A549 (cell line): ENCODE results near the gene TXNRD2.

Experiments used
- BHLHE40 ChIP-seq: IDR thresholded peaks from 2 replicates; pipeline ENCODE4 v1.6.1; 2012; ENCODE audit warnings: low read depth, low read length, inconsistent platforms
- CHD4 ChIP-seq: fragments of 200-600 bp; sonication (generic); IDR thresholded peaks from 2 replicates; pipeline ENCODE4 v1.6.1; 2016; ENCODE audit warnings: antibody characterized with exemption, mild to moderate bottlenecking, borderline replicate concordance
- ELK1 ChIP-seq: fragments of 150-350 bp; IDR thresholded peaks from 2 replicates; pipeline ENCODE4 v1.6.1; 2014; ENCODE audit warnings: low read depth, mild to moderate bottlenecking, low read length
- JUN ChIP-seq, 2 experiments: fragments of >200 bp; sonication (Bioruptor Twin); formaldehyde crosslinking; IDR thresholded peaks; 2 replicates in 1 of 2; 3 replicates in 1 of 2; pipeline ENCODE4 v1.6.1; 2016 to 2017
- RFX5 ChIP-seq: fragments of 450-650 bp; IDR thresholded peaks from 2 replicates; pipeline ENCODE4 v1.7.1; 2014; ENCODE audit warnings: antibody characterized with exemption, mild to moderate bottlenecking, moderate library complexity
- RNF2 ChIP-seq: fragments of 200-600 bp; sonication (generic); IDR thresholded peaks from 2 replicates; pipeline ENCODE4 v1.6.1; 2016; ENCODE audit warnings: low read depth, mild to moderate bottlenecking, antibody characterized with exemption, moderate library complexity, borderline replicate concordance
- TF ChIP-seq, protein P1 (sequence below): fragments of >200 bp; sonication (Bioruptor Twin); formaldehyde crosslinking; IDR thresholded peaks from 3 replicates; pipeline ENCODE4 v1.5.1; 2016
- TF ChIP-seq, protein P2 (sequence below): fragments of 450-650 bp; IDR thresholded peaks from 2 replicates; pipeline ENCODE4 v1.6.1; 2014; ENCODE audit warnings: antibody characterized with exemption

GRCh38 chr22:19904174-19904856 is 37.3 kb downstream of the TXNRD2 start:
- TF ChIP-seq, protein P1, sequence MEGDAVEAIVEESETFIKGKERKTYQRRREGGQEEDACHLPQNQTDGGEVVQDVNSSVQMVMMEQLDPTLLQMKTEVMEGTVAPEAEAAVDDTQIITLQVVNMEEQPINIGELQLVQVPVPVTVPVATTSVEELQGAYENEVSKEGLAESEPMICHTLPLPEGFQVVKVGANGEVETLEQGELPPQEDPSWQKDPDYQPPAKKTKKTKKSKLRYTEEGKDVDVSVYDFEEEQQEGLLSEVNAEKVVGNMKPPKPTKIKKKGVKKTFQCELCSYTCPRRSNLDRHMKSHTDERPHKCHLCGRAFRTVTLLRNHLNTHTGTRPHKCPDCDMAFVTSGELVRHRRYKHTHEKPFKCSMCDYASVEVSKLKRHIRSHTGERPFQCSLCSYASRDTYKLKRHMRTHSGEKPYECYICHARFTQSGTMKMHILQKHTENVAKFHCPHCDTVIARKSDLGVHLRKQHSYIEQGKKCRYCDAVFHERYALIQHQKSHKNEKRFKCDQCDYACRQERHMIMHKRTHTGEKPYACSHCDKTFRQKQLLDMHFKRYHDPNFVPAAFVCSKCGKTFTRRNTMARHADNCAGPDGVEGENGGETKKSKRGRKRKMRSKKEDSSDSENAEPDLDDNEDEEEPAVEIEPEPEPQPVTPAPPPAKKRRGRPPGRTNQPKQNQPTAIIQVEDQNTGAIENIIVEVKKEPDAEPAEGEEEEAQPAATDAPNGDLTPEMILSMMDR = no peak
- TF ChIP-seq CHD4 (no peak), JUN (IDR thresholded peaks at IDR 0.05) (no peak), ELK1 (no peak), RFX5 (no peak), RNF2 (no peak), BHLHE40 (no peak)
- TF ChIP-seq, protein P2, sequence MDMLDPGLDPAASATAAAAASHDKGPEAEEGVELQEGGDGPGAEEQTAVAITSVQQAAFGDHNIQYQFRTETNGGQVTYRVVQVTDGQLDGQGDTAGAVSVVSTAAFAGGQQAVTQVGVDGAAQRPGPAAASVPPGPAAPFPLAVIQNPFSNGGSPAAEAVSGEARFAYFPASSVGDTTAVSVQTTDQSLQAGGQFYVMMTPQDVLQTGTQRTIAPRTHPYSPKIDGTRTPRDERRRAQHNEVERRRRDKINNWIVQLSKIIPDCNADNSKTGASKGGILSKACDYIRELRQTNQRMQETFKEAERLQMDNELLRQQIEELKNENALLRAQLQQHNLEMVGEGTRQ = no peak
